GM12878 (cell line): Measurements from ENCODE around the gene SEC14L1. TPM values are rescaled to one million over a fixed set of nuclear protein-coding genes. Genes with fewer than 3 reads are reported as not detected.

Experiments used
- ATF7 ChIP-seq: fragments of 450-650 bp; IDR thresholded peaks from 2 replicates; pipeline ENCODE4 v1.6.1; 2016; ENCODE audit warnings: low read depth, mild to moderate bottlenecking
- CHD4 ChIP-seq: fragments of 200-600 bp; sonication (generic); IDR thresholded peaks from 2 replicates; pipeline ENCODE4 v1.6.1; 2016; ENCODE audit warnings: mild to moderate bottlenecking
- EGR1 ChIP-seq, 2 experiments: IDR thresholded peaks; 1 replicate in 1 of 2; 2 replicates in 1 of 2; pipeline ENCODE4 v1.6.1; 2011 to 2012; ENCODE audit warnings: low read depth in 2 of 2, low read length in 2 of 2, borderline replicate concordance in 1 of 2, mild to moderate bottlenecking in 1 of 2, moderate library complexity in 1 of 2
- EP300 ChIP-seq, 2 experiments: fragments of 150-350 bp in 1 of 2; IDR thresholded peaks; 2 replicates each; pipeline ENCODE4 v1.6.1; 2011 to 2012; ENCODE audit warnings: low read depth in 2 of 2, low read length in 2 of 2, borderline replicate concordance in 1 of 2, improper control_type of control experiment in 1 of 2, inconsistent platforms in 1 of 2; ENCODE audit not compliant: control insufficient read depth in 1 of 2
- FOS ChIP-seq: IDR thresholded peaks from 3 replicates; pipeline ENCODE4 v1.6.1; 2011; ENCODE audit warnings: borderline replicate concordance; ENCODE audit not compliant: insufficient read length; ENCODE audit errors: extremely low read depth
- FOXK2 ChIP-seq: fragments of 450-650 bp; IDR thresholded peaks from 2 replicates; pipeline ENCODE4 v1.6.1; 2017; ENCODE audit warnings: mild to moderate bottlenecking, moderate library complexity
- FOXM1 ChIP-seq: IDR thresholded peaks from 2 replicates; pipeline ENCODE4 v1.6.1; 2012; ENCODE audit warnings: low read depth, mild to moderate bottlenecking, inconsistent platforms, low read length, moderate library complexity
- IKZF2 ChIP-seq, 2 experiments: fragments of 450-650 bp; IDR thresholded peaks; 2 replicates each; pipeline ENCODE4 v1.6.1; 2017; ENCODE audit warnings: mild to moderate bottlenecking in 2 of 2, moderate library complexity in 2 of 2
- IRF4 ChIP-seq: IDR thresholded peaks from 2 replicates; pipeline ENCODE4 v1.6.1; 2011; ENCODE audit warnings: low read depth, low read length
- MTA2 ChIP-seq: fragments of 450-650 bp; IDR thresholded peaks from 2 replicates; pipeline ENCODE4 v1.6.1; 2016; ENCODE audit warnings: low read depth, mild to moderate bottlenecking, moderate library complexity
- NFIC ChIP-seq: IDR thresholded peaks from 2 replicates; pipeline ENCODE4 v1.6.1; 2012; ENCODE audit warnings: low read depth, mild to moderate bottlenecking, inconsistent platforms, low read length, moderate library complexity
- NFYA ChIP-seq: IDR thresholded peaks from 2 replicates; pipeline ENCODE4 v1.6.1; 2011; ENCODE audit warnings: low read depth, mild to moderate bottlenecking, low read length, improper control_type of control experiment, borderline replicate concordance
- NR2C1 ChIP-seq: fragments of 450-650 bp; IDR thresholded peaks from 2 replicates; pipeline ENCODE4 v1.6.1; 2017; ENCODE audit warnings: antibody characterized with exemption, mild to moderate bottlenecking, moderate library complexity
- POLR2AphosphoS5 ChIP-seq: IDR thresholded peaks from 2 replicates; pipeline ENCODE4 v1.6.1; 2011; ENCODE audit warnings: mild to moderate bottlenecking, low read length, inconsistent platforms
- RB1 ChIP-seq: fragments of 450-650 bp; formaldehyde crosslinking; IDR thresholded peaks from 2 replicates; pipeline ENCODE4 v1.6.1; 2017; ENCODE audit warnings: mild to moderate bottlenecking, borderline replicate concordance
- SMC3 ChIP-seq: IDR thresholded peaks from 2 replicates; pipeline ENCODE4 v1.6.1; 2011; ENCODE audit warnings: low read length, improper control_type of control experiment, borderline replicate concordance
- SPI1 ChIP-seq: IDR thresholded peaks from 2 replicates; pipeline ENCODE4 v1.6.1; 2011; ENCODE audit warnings: low read depth, mild to moderate bottlenecking, low read length, moderate library complexity, borderline replicate concordance; ENCODE audit not compliant: insufficient read depth
- SREBF2 ChIP-seq: IDR thresholded peaks from 2 replicates; pipeline ENCODE4 v1.6.1; 2012; ENCODE audit warnings: mild to moderate bottlenecking, low read length
- TAF1 ChIP-seq: IDR thresholded peaks from 2 replicates; pipeline ENCODE4 v1.6.1; 2011; ENCODE audit warnings: mild to moderate bottlenecking, low read depth, low read length, borderline replicate concordance
- YY1 ChIP-seq: IDR thresholded peaks from 2 replicates; pipeline ENCODE4 v1.6.1; 2011; ENCODE audit warnings: low read depth, mild to moderate bottlenecking, low read length
- ZNF384 ChIP-seq: IDR thresholded peaks from 2 replicates; pipeline ENCODE4 v1.6.1; 2012; ENCODE audit warnings: low read depth, mild to moderate bottlenecking, low read length, improper control_type of control experiment, borderline replicate concordance
- polyA plus RNA-seq, 11 experiments: library from polyadenylated mRNA; depleted of rRNA in 4 of 11; unstranded in 6 of 11; stranded (reverse) in 5 of 11; fragments of >200 nt; fragmentation: Nextera tagmentation in 4 of 11; fragmentation: Illumina TruSeq in 1 of 11; extraction: Ambion mirVana in 4 of 11; extraction: Trizol in 1 of 11; gene quantifications; 1 replicate in 1 of 11; 2 replicates in 10 of 11; pipeline versions ENCODE4 v1.2.1 to v1.2.3, GENCODE V29; 2011 to 2016; ENCODE audit warnings: inconsistent platforms in 2 of 11, missing spikeins in 2 of 11, low read depth in 1 of 11
- total RNA-seq, 4 experiments: library from RNA; depleted of rRNA in 3 of 4; stranded (reverse); fragments of >200 nt in 3 of 4; fragmentation: Illumina TruSeq in 1 of 4; extraction: Trizol in 1 of 4; gene quantifications; 2 replicates each; pipeline versions ENCODE4 v1.2.1 to v1.2.3, GENCODE V29; 2013 to 2021
- TF ChIP-seq, protein P1 (sequence below): fragments of 450-650 bp; IDR thresholded peaks from 2 replicates; pipeline ENCODE4 v1.6.1; 2017; ENCODE audit warnings: low read depth, mild to moderate bottlenecking, moderate library complexity
- TF ChIP-seq, protein P2 (sequence below): IDR thresholded peaks from 2 replicates; pipeline ENCODE4 v1.6.1; 2012; ENCODE audit warnings: improper control_type of control experiment, low read depth, low read length; ENCODE audit not compliant: insufficient replicate concordance
- TF ChIP-seq, protein P3 (sequence below): fragments of 150-350 bp; IDR thresholded peaks from 2 replicates; pipeline ENCODE4 v1.6.1; 2014; ENCODE audit warnings: mild to moderate bottlenecking, low read depth, low read length

SEC14L1 gene
- total and polyA plus RNA-seq, 10 of the 15 experiments (the other 5 are each of a cell fraction or from before 2014, with no cell fraction given): 6.3 to 66.1 (median 33.5) TPM

DNA sequence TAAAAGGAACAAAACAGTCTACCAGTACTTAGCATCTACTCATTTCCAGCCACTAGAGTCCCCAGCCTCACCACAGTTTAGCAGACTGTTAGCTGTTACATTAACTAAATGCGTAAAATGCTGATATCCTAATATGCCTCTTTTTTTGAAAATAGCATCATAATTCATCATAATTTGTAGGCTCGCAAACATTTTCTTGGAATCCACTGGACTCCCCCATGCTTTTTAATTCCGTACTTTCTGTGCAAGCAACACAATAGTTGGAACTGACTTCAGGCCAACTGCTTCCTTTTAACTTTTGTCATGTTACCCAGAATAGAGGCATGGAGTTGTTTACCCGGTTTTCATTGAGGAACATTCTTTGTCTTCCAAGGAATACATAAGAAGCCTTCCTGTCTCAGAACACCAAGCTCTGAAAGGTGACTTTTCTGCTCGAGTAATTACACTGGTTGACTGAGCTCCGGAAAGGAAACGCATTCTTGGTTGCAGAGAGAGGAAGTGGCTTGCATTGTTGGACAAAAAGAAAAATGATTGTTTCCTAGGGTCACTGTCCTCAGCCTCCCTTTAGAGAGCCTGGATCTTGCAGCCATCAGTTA is 30.9 kb upstream of the SEC14L1 start (continued):
- no peak for TF ChIP-seq IRF4
- no peak for TF ChIP-seq RB1
- peak; percentile 95 for TF ChIP-seq SPI1
- TF ChIP-seq IKZF2 (IDR thresholded peaks at IDR 0.05): peak; percentile 76 to 78
- TF ChIP-seq SREBF2: no peak
- TF ChIP-seq ZNF384: no peak
- no peak for TF ChIP-seq YY1
- TF ChIP-seq NFYA: no peak
- TF ChIP-seq TAF1: no peak
- no peak for TF ChIP-seq CHD4
- TF ChIP-seq MTA2: peak; percentile 22; the same call in 1 of the 2 replicates
- TF ChIP-seq FOS: no peak
- TF ChIP-seq ATF7: no peak
- TF ChIP-seq, protein P1, sequence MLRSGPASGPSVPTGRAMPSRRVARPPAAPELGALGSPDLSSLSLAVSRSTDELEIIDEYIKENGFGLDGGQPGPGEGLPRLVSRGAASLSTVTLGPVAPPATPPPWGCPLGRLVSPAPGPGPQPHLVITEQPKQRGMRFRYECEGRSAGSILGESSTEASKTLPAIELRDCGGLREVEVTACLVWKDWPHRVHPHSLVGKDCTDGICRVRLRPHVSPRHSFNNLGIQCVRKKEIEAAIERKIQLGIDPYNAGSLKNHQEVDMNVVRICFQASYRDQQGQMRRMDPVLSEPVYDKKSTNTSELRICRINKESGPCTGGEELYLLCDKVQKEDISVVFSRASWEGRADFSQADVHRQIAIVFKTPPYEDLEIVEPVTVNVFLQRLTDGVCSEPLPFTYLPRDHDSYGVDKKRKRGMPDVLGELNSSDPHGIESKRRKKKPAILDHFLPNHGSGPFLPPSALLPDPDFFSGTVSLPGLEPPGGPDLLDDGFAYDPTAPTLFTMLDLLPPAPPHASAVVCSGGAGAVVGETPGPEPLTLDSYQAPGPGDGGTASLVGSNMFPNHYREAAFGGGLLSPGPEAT: no peak
- TF ChIP-seq EP300 (IDR thresholded peaks at IDR 0.05; ENCODE audit: borderline replicate concordance in 1 of 2, control insufficient read depth in 1 of 2, low read depth in 2 of 2, low read length in 2 of 2): no peak
- no peak for TF ChIP-seq FOXK2
- TF ChIP-seq POLR2AphosphoS5: no peak
- TF ChIP-seq, protein P2, sequence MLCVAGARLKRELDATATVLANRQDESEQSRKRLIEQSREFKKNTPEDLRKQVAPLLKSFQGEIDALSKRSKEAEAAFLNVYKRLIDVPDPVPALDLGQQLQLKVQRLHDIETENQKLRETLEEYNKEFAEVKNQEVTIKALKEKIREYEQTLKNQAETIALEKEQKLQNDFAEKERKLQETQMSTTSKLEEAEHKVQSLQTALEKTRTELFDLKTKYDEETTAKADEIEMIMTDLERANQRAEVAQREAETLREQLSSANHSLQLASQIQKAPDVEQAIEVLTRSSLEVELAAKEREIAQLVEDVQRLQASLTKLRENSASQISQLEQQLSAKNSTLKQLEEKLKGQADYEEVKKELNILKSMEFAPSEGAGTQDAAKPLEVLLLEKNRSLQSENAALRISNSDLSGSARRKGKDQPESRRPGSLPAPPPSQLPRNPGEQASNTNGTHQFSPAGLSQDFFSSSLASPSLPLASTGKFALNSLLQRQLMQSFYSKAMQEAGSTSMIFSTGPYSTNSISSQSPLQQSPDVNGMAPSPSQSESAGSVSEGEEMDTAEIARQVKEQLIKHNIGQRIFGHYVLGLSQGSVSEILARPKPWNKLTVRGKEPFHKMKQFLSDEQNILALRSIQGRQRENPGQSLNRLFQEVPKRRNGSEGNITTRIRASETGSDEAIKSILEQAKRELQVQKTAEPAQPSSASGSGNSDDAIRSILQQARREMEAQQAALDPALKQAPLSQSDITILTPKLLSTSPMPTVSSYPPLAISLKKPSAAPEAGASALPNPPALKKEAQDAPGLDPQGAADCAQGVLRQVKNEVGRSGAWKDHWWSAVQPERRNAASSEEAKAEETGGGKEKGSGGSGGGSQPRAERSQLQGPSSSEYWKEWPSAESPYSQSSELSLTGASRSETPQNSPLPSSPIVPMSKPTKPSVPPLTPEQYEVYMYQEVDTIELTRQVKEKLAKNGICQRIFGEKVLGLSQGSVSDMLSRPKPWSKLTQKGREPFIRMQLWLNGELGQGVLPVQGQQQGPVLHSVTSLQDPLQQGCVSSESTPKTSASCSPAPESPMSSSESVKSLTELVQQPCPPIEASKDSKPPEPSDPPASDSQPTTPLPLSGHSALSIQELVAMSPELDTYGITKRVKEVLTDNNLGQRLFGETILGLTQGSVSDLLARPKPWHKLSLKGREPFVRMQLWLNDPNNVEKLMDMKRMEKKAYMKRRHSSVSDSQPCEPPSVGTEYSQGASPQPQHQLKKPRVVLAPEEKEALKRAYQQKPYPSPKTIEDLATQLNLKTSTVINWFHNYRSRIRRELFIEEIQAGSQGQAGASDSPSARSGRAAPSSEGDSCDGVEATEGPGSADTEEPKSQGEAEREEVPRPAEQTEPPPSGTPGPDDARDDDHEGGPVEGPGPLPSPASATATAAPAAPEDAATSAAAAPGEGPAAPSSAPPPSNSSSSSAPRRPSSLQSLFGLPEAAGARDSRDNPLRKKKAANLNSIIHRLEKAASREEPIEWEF: no peak
- TF ChIP-seq EGR1 (IDR thresholded peaks at IDR 0.05; ENCODE audit: borderline replicate concordance in 1 of 2, low read depth in 2 of 2, low read length in 2 of 2): no peak
- TF ChIP-seq, protein P3, sequence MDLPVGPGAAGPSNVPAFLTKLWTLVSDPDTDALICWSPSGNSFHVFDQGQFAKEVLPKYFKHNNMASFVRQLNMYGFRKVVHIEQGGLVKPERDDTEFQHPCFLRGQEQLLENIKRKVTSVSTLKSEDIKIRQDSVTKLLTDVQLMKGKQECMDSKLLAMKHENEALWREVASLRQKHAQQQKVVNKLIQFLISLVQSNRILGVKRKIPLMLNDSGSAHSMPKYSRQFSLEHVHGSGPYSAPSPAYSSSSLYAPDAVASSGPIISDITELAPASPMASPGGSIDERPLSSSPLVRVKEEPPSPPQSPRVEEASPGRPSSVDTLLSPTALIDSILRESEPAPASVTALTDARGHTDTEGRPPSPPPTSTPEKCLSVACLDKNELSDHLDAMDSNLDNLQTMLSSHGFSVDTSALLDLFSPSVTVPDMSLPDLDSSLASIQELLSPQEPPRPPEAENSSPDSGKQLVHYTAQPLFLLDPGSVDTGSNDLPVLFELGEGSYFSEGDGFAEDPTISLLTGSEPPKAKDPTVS: no peak
- TF ChIP-seq NR2C1: peak; percentile 29; the same call in 1 of the 2 replicates
- TF ChIP-seq FOXM1: no peak
- TF ChIP-seq NFIC: peak; percentile 64
- TF ChIP-seq SMC3: no peak
